Stimulated activated CD4-positive, alpha-beta T cell treated with anti-CD3 and anti-CD28 coated beads, TNF-alpha, amount 100 ng/mL, for 48 hours (primary cell): ENCODE measurements around the gene ATP13A4.
A peak's percentile ranks its signal among the peaks of the same experiment; 100 is the strongest.

ENCODE experiments used
- DNase-seq, 3 donors: peaks; one replicate each; pipeline ENCODE4 v3.0.0-alpha.2; 2020; ENCODE audit warnings: low read depth in 3 of 3

ATP13A4 gene

GRCh38 chr3:193554811-193555210, at the start of gene ATP13A4:
TSS of gene ATP13A4 (minus strand) at chr3:193554895. CDS start at chr3:193554799, 96 bp downstream.
- DNase-seq: no peak

- DNase-seq: no peak
Measured at GRCh38 chr3:193599393-193599792, 44.7 kb upstream of the ATP13A4 start.

- DNase-seq: no peak
Measured at GRCh38 chr3:193598202-193598601, 43.5 kb upstream of the ATP13A4 start.

GRCh38 chr3:193595939-193596487, 41.3 kb upstream of the ATP13A4 start:
- no peak for DNase-seq

GRCh38 chr3:193594946-193595689, 40.4 kb upstream of the ATP13A4 start:
- no peak for DNase-seq

GRCh38 chr3:193593668-193594030, 39.0 kb upstream of the ATP13A4 start:
- peak; percentile 15 to 49 (median 44) for DNase-seq

GRCh38 chr3:193592841-193593667, 38.4 kb upstream of the ATP13A4 start, which contains the start of gene OPA1:
TSS of gene OPA1 (plus strand) at chr3:193593208. CDS start at chr3:193593378, 170 bp downstream.
- peak; percentile 83 to 88 (median 84) for DNase-seq

- DNase-seq: no peak
Measured at GRCh38 chr3:193590088-193590856, 35.6 kb upstream of the ATP13A4 start.

- no peak for DNase-seq
Measured at GRCh38 chr3:193589616-193590015, 34.9 kb upstream of the ATP13A4 start.

- DNase-seq: no peak
Measured at GRCh38 chr3:193589129-193589528, 34.4 kb upstream of the ATP13A4 start.

- DNase-seq: no peak
Measured at GRCh38 chr3:193586526-193586925, 31.8 kb upstream of the ATP13A4 start.

- no peak for DNase-seq
Measured at GRCh38 chr3:193585530-193585929, 30.8 kb upstream of the ATP13A4 start.

- no peak for DNase-seq
Measured at GRCh38 chr3:193574488-193575070, 19.9 kb upstream of the ATP13A4 start.

GRCh38 chr3:193573403-193574191, 18.9 kb upstream of the ATP13A4 start:
- DNase-seq: no peak

- DNase-seq: peak; percentile 7 to 24 (median 11)
Measured at GRCh38 chr3:193572426-193572908, 17.8 kb upstream of the ATP13A4 start.

- no peak for DNase-seq
Measured at GRCh38 chr3:193569119-193569518, 14.4 kb upstream of the ATP13A4 start.

GRCh38 chr3:193564012-193564411, 9.3 kb upstream of the ATP13A4 start:
- no peak for DNase-seq

GRCh38 chr3:193563426-193563825, 8.7 kb upstream of the ATP13A4 start:
- no peak for DNase-seq

GRCh38 chr3:193560870-193561269, 6.2 kb upstream of the ATP13A4 start:
- no peak for DNase-seq

GRCh38 chr3:193560091-193560490, 5.4 kb upstream of the ATP13A4 start:
- no peak for DNase-seq
